CD4-positive, alpha-beta T cell (primary cell): ENCODE results near the gene OSBPL10. TPM values are rescaled to one million over a fixed set of nuclear protein-coding genes. Genes with fewer than 3 reads are reported as not detected.

Source experiments
- ATAC-seq: fragments of 200-7000 bp; cut with Tn5 transposase; one replicate; pipeline ENCODE4 v1.10.0; 2022; ENCODE audit warnings: mild to moderate bottlenecking; ENCODE audit not compliant: poor library complexity
- CTCF ChIA-PET: fragments of 350-600 bp; sonication (Branson Sonifier 250); formaldehyde crosslinking; loops from one replicate; lab custom pipeline; 2021; ENCODE audit warnings: antibody characterized with exemption, inconsistent platforms; lab: Charles Lee
- POLR2A ChIA-PET: fragments of 350-600 bp; sonication (Branson Sonifier 250); formaldehyde crosslinking; loops from one replicate; lab custom pipeline; 2021; ENCODE audit warnings: antibody characterized with exemption, inconsistent platforms; lab: Charles Lee
- DNase-seq, 14 experiments: peaks; one replicate each; pipeline ENCODE4 v3.0.0-alpha.2; 2013 to 2020; ENCODE audit warnings: mixed read lengths in 2 of 14
- H3K27ac ChIP-seq, 2 donors: one replicate each; pipeline versions ENCODE4 v1.5.1 to v1.7.0; 2013; ENCODE audit warnings: low read length in 2 of 2, low read depth in 1 of 2, mild to moderate bottlenecking in 1 of 2
- H3K27me3 ChIP-seq, 2 experiments: 1 replicate in 1 of 2; 2 replicates in 1 of 2; pipeline versions ENCODE4 v1.6.1 to v1.7.0; 2013; ENCODE audit warnings: low read length in 2 of 2, control low read depth in 1 of 2, mild to moderate bottlenecking in 1 of 2, moderate library complexity in 1 of 2; ENCODE audit not compliant: insufficient read depth in 2 of 2, control insufficient read depth in 1 of 2
- H3K36me3 ChIP-seq: one replicate; pipeline ENCODE4 v1.6.1; 2013; ENCODE audit warnings: low read length, control low read depth; ENCODE audit not compliant: insufficient read depth
- H3K4me1 ChIP-seq: one replicate; pipeline ENCODE4 v1.6.1; 2013; ENCODE audit warnings: low read length, control low read depth; ENCODE audit not compliant: insufficient read depth
- H3K4me3 ChIP-seq: one replicate; pipeline ENCODE4 v1.5.1; 2013; ENCODE audit warnings: mild to moderate bottlenecking, low read length, moderate library complexity
- H3K9me3 ChIP-seq, 2 experiments: 1 replicate in 1 of 2; 2 replicates in 1 of 2; pipeline versions ENCODE4 v1.6.1 to v1.7.0; 2013; ENCODE audit warnings: low read length in 2 of 2, mild to moderate bottlenecking in 2 of 2, control low read depth in 1 of 2, moderate library complexity in 1 of 2; ENCODE audit not compliant: control insufficient read depth in 1 of 2, insufficient read depth in 1 of 2
- H3K27ac Mint-ChIP-seq: one replicate; pipeline ENCODE4 v1.8.0; 2020; ENCODE audit warnings: mixed read lengths
- H3K27me3 Mint-ChIP-seq: one replicate; pipeline ENCODE4 v1.8.0; 2021; ENCODE audit warnings: mixed read lengths
- H3K36me3 Mint-ChIP-seq: one replicate; pipeline ENCODE4 v1.8.0; 2021; ENCODE audit warnings: low read depth, mixed read lengths
- H3K4me1 Mint-ChIP-seq: one replicate; pipeline ENCODE4 v1.8.0; 2021; ENCODE audit warnings: low read depth, mixed read lengths
- H3K4me3 Mint-ChIP-seq: one replicate; pipeline ENCODE4 v1.8.0; 2020; ENCODE audit warnings: mild to moderate bottlenecking, mixed read lengths
- H3K9me3 Mint-ChIP-seq: one replicate; pipeline ENCODE4 v1.8.0; 2020; ENCODE audit warnings: mixed read lengths
- intact Hi-C, 2 experiments: fragments of 100-400 bp; cut with DNase I in 1 of 2; cut with micrococcal nuclease in 1 of 2; formaldehyde crosslinking; loops; one replicate each; pipeline versions ENCODE4 v1.15.1 to v1.9.0; 2023 to 2025; cut with DNase I, micrococcal nuclease
- total RNA-seq, 174 experiments: library from RNA in 2 of 174; stranded (reverse) in 2 of 174; gene quantifications; one replicate each; pipeline ENCODE4 v1.2.3 and lab custom pipeline; 2021 to 2026
- TF ChIP-seq, protein P1 (sequence below): fragments of 200-600 bp; IDR thresholded peaks from one replicate; pipeline ENCODE4 v1.8.0; 2022; ENCODE audit warnings: antibody characterized with exemption, mild to moderate bottlenecking

The OSBPL10 gene
- total RNA-seq, 2 experiments from 2014 or later, result not detected

DNA sequence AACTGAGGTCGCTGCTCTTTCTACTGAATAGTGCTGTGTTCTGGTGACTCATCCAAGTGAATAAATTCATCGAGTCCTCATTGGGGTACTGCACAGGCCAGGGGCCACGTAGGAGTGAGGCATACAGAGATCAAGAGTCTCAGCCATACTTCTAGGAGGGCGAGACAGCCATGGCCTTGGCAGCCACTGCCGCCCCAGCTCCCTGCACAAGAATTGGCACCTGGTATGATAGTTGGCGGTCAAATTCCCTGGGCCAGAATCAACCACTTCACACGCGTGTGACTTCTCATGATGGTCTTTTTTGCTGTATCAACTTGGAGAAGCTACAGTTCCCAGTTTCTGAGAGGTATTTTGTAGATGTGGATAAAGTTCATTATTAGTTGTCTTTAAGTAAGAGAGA is 161.6 kb downstream of the OSBPL10 start:
- peaks cover 29% of the 10 kb centered on the region for H3K4me1 Mint-ChIP-seq
- no peaks in the 10 kb centered on the region for H3K36me3 Mint-ChIP-seq
- ATAC-seq (no peak), DNase-seq (no peak)
- intact Hi-C loops, result no loop called here
- no peak overlapping the region for H3K27ac ChIP-seq
- no peak overlapping the region for H3K27ac Mint-ChIP-seq
- H3K4me3 Mint-ChIP-seq, result no peak overlapping the region
- no peaks in the 10 kb centered on the region for H3K9me3 ChIP-seq
- ChIA-PET CTCF (no interaction called here), POLR2A (no interaction called here)
- no peaks in the 10 kb centered on the region for H3K9me3 Mint-ChIP-seq
- H3K27me3 Mint-ChIP-seq, result no peaks in the 10 kb centered on the region
- H3K4me3 ChIP-seq, result no peak overlapping the region
- no peaks in the 10 kb centered on the region for H3K27me3 ChIP-seq
- H3K36me3 ChIP-seq, result no peaks in the 10 kb centered on the region
- TF ChIP-seq, protein P1, sequence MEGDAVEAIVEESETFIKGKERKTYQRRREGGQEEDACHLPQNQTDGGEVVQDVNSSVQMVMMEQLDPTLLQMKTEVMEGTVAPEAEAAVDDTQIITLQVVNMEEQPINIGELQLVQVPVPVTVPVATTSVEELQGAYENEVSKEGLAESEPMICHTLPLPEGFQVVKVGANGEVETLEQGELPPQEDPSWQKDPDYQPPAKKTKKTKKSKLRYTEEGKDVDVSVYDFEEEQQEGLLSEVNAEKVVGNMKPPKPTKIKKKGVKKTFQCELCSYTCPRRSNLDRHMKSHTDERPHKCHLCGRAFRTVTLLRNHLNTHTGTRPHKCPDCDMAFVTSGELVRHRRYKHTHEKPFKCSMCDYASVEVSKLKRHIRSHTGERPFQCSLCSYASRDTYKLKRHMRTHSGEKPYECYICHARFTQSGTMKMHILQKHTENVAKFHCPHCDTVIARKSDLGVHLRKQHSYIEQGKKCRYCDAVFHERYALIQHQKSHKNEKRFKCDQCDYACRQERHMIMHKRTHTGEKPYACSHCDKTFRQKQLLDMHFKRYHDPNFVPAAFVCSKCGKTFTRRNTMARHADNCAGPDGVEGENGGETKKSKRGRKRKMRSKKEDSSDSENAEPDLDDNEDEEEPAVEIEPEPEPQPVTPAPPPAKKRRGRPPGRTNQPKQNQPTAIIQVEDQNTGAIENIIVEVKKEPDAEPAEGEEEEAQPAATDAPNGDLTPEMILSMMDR, result no peak
- H3K4me1 ChIP-seq, result peaks cover 23% of the 10 kb centered on the region

DNA sequence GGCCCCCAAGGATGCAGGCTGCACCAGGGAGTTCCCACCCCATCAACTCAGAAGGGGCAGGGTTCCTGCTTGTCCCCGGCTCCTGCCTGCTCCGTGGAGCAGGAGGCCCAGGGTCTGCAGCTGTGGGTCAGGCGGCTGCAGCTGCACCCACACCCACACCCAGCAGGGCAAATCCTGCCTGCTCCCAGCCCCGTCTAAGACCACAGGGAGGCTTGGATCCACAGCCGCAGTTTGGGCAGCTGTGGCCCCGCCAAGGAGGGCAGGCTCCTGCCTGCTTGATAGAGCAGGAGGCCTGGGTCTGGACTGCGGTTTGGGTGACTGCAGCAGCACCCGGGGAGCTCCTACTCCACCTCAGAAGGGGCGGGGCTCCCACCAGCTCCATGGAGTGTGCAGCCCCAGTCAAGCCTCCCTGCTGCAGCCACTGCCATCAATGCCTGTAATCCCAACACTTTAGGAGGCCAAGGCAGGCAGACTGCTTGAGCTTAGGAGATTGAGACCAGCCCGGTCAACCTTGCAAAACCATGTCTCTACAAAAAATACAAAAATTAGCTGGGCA is 163.6 kb downstream of the OSBPL10 start:
- Histone ChIP-seq H3K9me3 (no peaks in the 10 kb centered on the region), H3K4me1 (peaks cover 23% of the 10 kb centered on the region), H3K27me3 (no peaks in the 10 kb centered on the region), H3K4me3 (no peak overlapping the region), H3K27ac (no peak overlapping the region), H3K36me3 (no peaks in the 10 kb centered on the region)
- ChIA-PET CTCF (no interaction called here), POLR2A (no interaction called here)
- DNase-seq (no peak), ATAC-seq (no peak)
- intact Hi-C loops, result no loop called here
- H3K36me3 Mint-ChIP-seq, result no peaks in the 10 kb centered on the region
- TF ChIP-seq, protein P1, result no peak
- no peak overlapping the region for H3K4me3 Mint-ChIP-seq
- H3K27me3 Mint-ChIP-seq, result no peaks in the 10 kb centered on the region
- H3K9me3 Mint-ChIP-seq, result no peaks in the 10 kb centered on the region
- no peak overlapping the region for H3K27ac Mint-ChIP-seq
- peaks cover 29% of the 10 kb centered on the region for H3K4me1 Mint-ChIP-seq

DNA sequence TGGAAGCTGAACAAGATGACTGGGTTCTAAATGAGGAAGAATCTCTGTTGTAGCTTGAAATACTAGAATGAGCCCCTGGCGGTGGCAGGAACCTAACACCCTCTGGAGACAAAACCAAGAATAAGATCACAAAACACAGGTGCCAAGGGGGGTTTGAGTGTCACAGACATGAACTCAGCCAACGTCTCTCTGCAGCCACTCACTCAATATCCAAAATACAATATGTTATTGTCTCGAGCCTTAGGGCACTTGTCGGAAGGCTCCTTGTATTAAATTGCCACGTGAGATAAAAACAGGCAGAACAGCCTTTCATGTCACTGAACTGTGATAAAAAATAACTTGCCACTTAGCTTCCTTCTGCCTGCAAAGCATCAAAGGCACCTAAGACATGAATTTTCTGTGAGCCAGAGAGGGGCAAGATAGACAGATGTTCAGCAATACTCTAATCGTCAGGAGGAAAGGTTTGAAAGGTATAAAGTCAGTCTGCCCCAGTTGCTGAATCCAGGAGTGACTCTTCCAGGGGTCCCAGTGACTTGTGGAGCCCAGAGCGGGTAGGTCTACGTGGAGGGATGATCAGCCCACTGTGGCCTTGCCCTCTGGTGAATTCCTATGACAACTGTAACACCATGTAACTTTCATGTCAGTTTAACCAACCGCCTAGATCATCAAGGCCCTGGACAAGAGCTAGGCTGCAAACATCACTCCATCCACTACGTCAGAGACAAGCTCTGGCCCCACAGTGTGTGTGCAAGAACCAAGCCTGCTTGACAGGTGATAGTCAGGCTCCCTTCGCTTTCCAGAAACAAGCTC is 165.2 kb downstream of the OSBPL10 start:
- H3K4me1 ChIP-seq, result peaks cover 23% of the 10 kb centered on the region
- H3K9me3 ChIP-seq, result no peaks in the 10 kb centered on the region
- intact Hi-C loops, result no loop called here
- no peaks in the 10 kb centered on the region for H3K9me3 Mint-ChIP-seq
- H3K27me3 Mint-ChIP-seq, result no peaks in the 10 kb centered on the region
- H3K4me3 Mint-ChIP-seq, result peak overlapping the region; percentile 18
- no peaks in the 10 kb centered on the region for H3K36me3 Mint-ChIP-seq
- peak; percentile 72 for ATAC-seq
- POLR2A ChIA-PET, result no interaction called here
- H3K27me3 ChIP-seq, result no peaks in the 10 kb centered on the region
- H3K36me3 ChIP-seq, result no peaks in the 10 kb centered on the region
- H3K27ac ChIP-seq, result no peak overlapping the region
- CTCF ChIA-PET, result no interaction called here
- TF ChIP-seq, protein P1, result no peak
- peak in 4 of 14 experiments; percentile 2 to 33 (median 6) for DNase-seq
- H3K4me1 Mint-ChIP-seq, result peaks cover 29% of the 10 kb centered on the region
- no peak overlapping the region for H3K4me3 ChIP-seq
- peak overlapping the region; percentile 82 for H3K27ac Mint-ChIP-seq
